Pancreas (tissue), 10 donors: ENCODE measurements around the gene CCDC201. TPM values are rescaled to one million over a fixed set of nuclear protein-coding genes. Genes with fewer than 3 reads are reported as not detected.

ENCODE experiments used
- ATAC-seq, 4 donors: fragments of 200-7000 bp; cut with Tn5 transposase; one replicate each; pipeline versions ENCODE4 v1.8.0 to v1.9.1; 2020; ENCODE audit warnings: mild to moderate bottlenecking in 4 of 4, moderate library complexity in 4 of 4
- DNase-seq, 6 donors: peaks; one replicate each; pipeline ENCODE4 v3.0.0-alpha.2; 2020
- FAIRE-seq: peaks from 2 replicates; lab custom pipeline; 2012; peaks lifted over from hg19 to GRCh38; lab: Jason Lieb, UNC
- H3K27ac ChIP-seq, 4 donors: fragments of 200-600 bp; sonication (generic); 1 replicate in 3 of 4; 2 replicates in 1 of 4; pipeline versions ENCODE4 v1.5.0 to v1.8.0; 2020
- H3K27me3 ChIP-seq, 4 donors: fragments of 200-600 bp; one replicate each; pipeline ENCODE4 v1.8.0; 2021
- H3K36me3 ChIP-seq, 3 donors: fragments of 200-600 bp; sonication (generic) in 1 of 3; one replicate each; pipeline versions ENCODE4 v1.5.0 to v1.8.0; 2020 to 2021
- H3K4me1 ChIP-seq, 3 donors: fragments of 200-600 bp; one replicate each; pipeline ENCODE4 v1.8.0; 2021
- H3K4me3 ChIP-seq, 4 donors: fragments of 200-600 bp; sonication (generic) in 2 of 4; one replicate each; pipeline versions ENCODE4 v1.5.0 to v1.8.0; 2020 to 2021
- H3K9me3 ChIP-seq, 4 donors: fragments of 200-600 bp; one replicate each; pipeline ENCODE4 v1.8.0; 2021
- CTCF ChIP-seq, 4 donors: fragments of 200-600 bp; sonication (generic) in 3 of 4; IDR thresholded peaks; one replicate each; pipeline versions ENCODE4 v1.5.0 to v1.8.0; 2021; ENCODE audit warnings: antibody characterized with exemption in 4 of 4
- WGBS, 2 donors: extraction: QIAGEN DNeasy Blood & Tissue Kit; methylation state at CpG; one replicate each; pipeline ENCODE4 v1.1.7; 2013; 5-methylcytosine and 5-hydroxymethylcytosine counted together
- intact Hi-C, 3 donors: fragments of 100-400 bp; cut with DNase I; formaldehyde crosslinking; loops; one replicate each; pipeline versions ENCODE4 v1.11.1 to v1.14.2; 2022
- polyA plus RNA-seq, 2 donors: library from polyadenylated mRNA; stranded (reverse); fragments of 200-250 nt; gene quantifications; one replicate each; pipeline ENCODE4 v1.2.3, GENCODE V29; 2013
- total RNA-seq, 6 donors: library from RNA; stranded (reverse); fragmentation: NEBNext Ultra II Directional in 4 of 6; extraction: Animal tissue kit (Norgen Biotek cat#: 25700) in 4 of 6; gene quantifications; one replicate each; pipeline versions ENCODE4 v1.2.1 to v1.2.4, GENCODE V29; 2021 to 2023
- donor health status: healthy with polysubstance abuse.
- donor health status: DM: no; HTN: no; CAD: no; lungs with moderate emphysema.
- donor health status: DM: no; HTN: no; CAD: no.
- donor health status: control.
- donor health status: control.
- donor health status: Bipolar disorder and iron deficiency.
- donor health status: DM: yes; HTN: yes; CAD: no.
- donor health status: DM: no; HTN: no; CAD: no.
- donor health status: DM: no; HTN: no; CAD: no.
- donor health status: DM: yes; HTN: yes; CAD: no.

CCDC201 gene
- total and polyA plus RNA-seq, 8 donors: not detected

- no peaks in the 10 kb centered on the region for H3K36me3 ChIP-seq
- H3K27ac ChIP-seq: no peak overlapping the region
- FAIRE-seq (no peak), ATAC-seq (no peak), DNase-seq (no peak)
- intact Hi-C loops: no loop called here
- no peaks in the 10 kb centered on the region for H3K4me1 ChIP-seq
- H3K4me3 ChIP-seq: no peak overlapping the region
- H3K27me3 ChIP-seq: no peaks in the 10 kb centered on the region
- no peak for TF ChIP-seq CTCF (IDR thresholded peaks at IDR 0.05)
- WGBS, 2 donors: 94 to 95% methylated on average over 1 of the region's 1 CpG
- no peaks in the 10 kb centered on the region for H3K9me3 ChIP-seq
These were observed 24.3 kb upstream of the CCDC201 start for GRCh38 chr7:45897042-45897690.

GRCh38 chr7:45894665-45895062 lies 21.8 kb upstream of the CCDC201 start:
- no peaks in the 10 kb centered on the region for H3K27me3 ChIP-seq
- intact Hi-C loops: no loop called here
- DNase-seq: no peak
- H3K4me3 ChIP-seq: no peak overlapping the region
- no peaks in the 10 kb centered on the region for H3K36me3 ChIP-seq
- H3K9me3 ChIP-seq: no peaks in the 10 kb centered on the region
- no peak for FAIRE-seq
- no peak for TF ChIP-seq CTCF (IDR thresholded peaks at IDR 0.05)
- no peak for ATAC-seq
- no peaks in the 10 kb centered on the region for H3K4me1 ChIP-seq
- H3K27ac ChIP-seq: no peak overlapping the region

- 71 to 77% methylated on average over 4 of the region's 4 CpGs for WGBS, 2 donors
- Histone ChIP-seq H3K27me3 (no peaks in the 10 kb centered on the region), H3K9me3 (no peaks in the 10 kb centered on the region), H3K36me3 (no peaks in the 10 kb centered on the region), H3K27ac (no peak overlapping the region), H3K4me3 (no peak overlapping the region), H3K4me1 (no peaks in the 10 kb centered on the region)
- ATAC-seq (no peak), FAIRE-seq (no peak), DNase-seq (no peak)
- TF ChIP-seq CTCF (IDR thresholded peaks at IDR 0.05): no peak
- intact Hi-C loops: no loop called here
These were observed 21.2 kb upstream of the CCDC201 start for GRCh38 chr7:45893996-45894664.

GRCh38 chr7:45893374-45893995 lies 20.6 kb upstream of the CCDC201 start:
- ATAC-seq (no peak), DNase-seq (no peak)

More at GRCh38 chr7:45893374-45893995, 20.6 kb upstream of the CCDC201 start:
- no peak overlapping the region for H3K27ac ChIP-seq
- H3K4me1 ChIP-seq: no peaks in the 10 kb centered on the region
- no peak overlapping the region for H3K4me3 ChIP-seq
- 56 to 62% methylated on average over 5 of the region's 5 CpGs for WGBS, 2 donors
- intact Hi-C loops: no loop called here
- no peaks in the 10 kb centered on the region for H3K36me3 ChIP-seq
- no peak for TF ChIP-seq CTCF (IDR thresholded peaks at IDR 0.05)
- H3K9me3 ChIP-seq: no peaks in the 10 kb centered on the region
- FAIRE-seq: no peak
- H3K27me3 ChIP-seq: no peaks in the 10 kb centered on the region
